ENCODE data around the gene OVOL2. TPM values are rescaled to one million over a fixed set of nuclear protein-coding genes. Genes with fewer than 3 reads are reported as not detected.

Gene OVOL2
- total and polyA plus RNA-seq, 2 of the 8 experiments (the other 6 are each of a cell fraction or from before 2014, with no cell fraction given) = 11.0 to 11.4 TPM

DNA sequence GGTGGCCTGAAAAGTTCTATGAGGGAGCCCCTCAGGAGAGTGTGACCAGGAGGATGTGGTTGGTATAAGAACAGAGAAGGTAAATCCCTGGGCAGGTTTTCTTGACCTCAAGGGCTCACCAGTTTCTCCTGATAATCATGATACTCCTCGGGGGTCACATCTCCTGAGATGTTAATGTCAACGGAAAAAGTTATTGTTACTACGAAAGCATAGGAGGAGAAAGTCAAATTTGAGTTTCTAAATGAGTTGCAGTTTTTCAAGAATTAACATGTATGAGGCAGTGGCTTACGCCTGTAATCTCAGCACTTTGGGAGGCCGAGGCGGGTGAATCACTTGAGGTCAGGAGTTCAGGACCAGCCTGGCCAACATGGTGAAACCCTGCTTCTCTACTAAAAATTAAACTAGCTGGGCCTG, 65.5 kb downstream of the OVOL2 start:
- no peak overlapping the region for H3K14ac ChIP-seq (ENCODE audit: insufficient read length)
- CTCF ChIA-PET (ENCODE audit: partially characterized antibody) = interaction anchor here (0.7 to 1.8 kb wide), 5 partner anchors 12 to 54 kb away, joined by 3 to 7 read pairs (median 3); no protein-coding TSS in a partner anchor
- TF ChIP-seq HDAC6 (IDR thresholded peaks at IDR 0.05; ENCODE audit: low read depth, low read length) = no peak
- TF ChIP-seq TCF12 (IDR thresholded peaks at IDR 0.05; ENCODE audit: low read depth, low read length) = no peak
- no peak for TF ChIP-seq YY1 (IDR thresholded peaks at IDR 0.05; ENCODE audit: low read depth, low read length)
- no peak for TF ChIP-seq CHD2 (IDR thresholded peaks at IDR 0.05; ENCODE audit: low read length)
- TF ChIP-seq JUND (IDR thresholded peaks at IDR 0.05; ENCODE audit: low read length) = no peak
- TF ChIP-seq GABPA (IDR thresholded peaks at IDR 0.05; ENCODE audit: borderline replicate concordance, insufficient read depth, low read length) = no peak
- no peak for TF ChIP-seq EGR1 (IDR thresholded peaks at IDR 0.05; ENCODE audit: borderline replicate concordance, low read depth, low read length)
- no peak for TF ChIP-seq SUZ12 (IDR thresholded peaks at IDR 0.05; ENCODE audit: low read length)
- no peak for TF ChIP-seq KDM5A (IDR thresholded peaks at IDR 0.05; ENCODE audit: low read length)
- TF ChIP-seq ASH2L (IDR thresholded peaks at IDR 0.05; ENCODE audit: low read length) = no peak
- no peak for TF ChIP-seq SP4 (IDR thresholded peaks at IDR 0.05; ENCODE audit: low read length)
- TF ChIP-seq EP300 (IDR thresholded peaks at IDR 0.05; ENCODE audit: borderline replicate concordance in 1 of 2, low read depth in 2 of 2, low read length in 2 of 2) = no peak
- no peak for TF ChIP-seq EZH2 (IDR thresholded peaks at IDR 0.05; ENCODE audit: low read depth, low read length, severe bottlenecking)
- no peak for TF ChIP-seq BACH1 (IDR thresholded peaks at IDR 0.05; ENCODE audit: low read length)
- TF ChIP-seq RBBP5 (IDR thresholded peaks at IDR 0.05; ENCODE audit: borderline replicate concordance, low read depth, low read length) = no peak

More for the DNA sequence above, 65.5 kb downstream of the OVOL2 start:
- POLR2A ChIA-PET (ENCODE audit: partially characterized antibody) = interaction anchor here (1.3 to 31.5 kb wide), 3 partner anchors 9 to 30 kb away, joined by 4 to 424 read pairs (median 9); partner anchors contain the start of genes MGME1 and SNX5
- no peak for FAIRE-seq
- H4K8ac ChIP-seq (ENCODE audit: extremely low read depth, insufficient read depth, low read length) = no peak overlapping the region
- no peak overlapping the region for H4K91ac ChIP-seq (replicated peaks; ENCODE audit: insufficient read length, low read length)
- H4K5ac ChIP-seq (ENCODE audit: insufficient read length, low read depth, low read length) = no peak overlapping the region
- H3K23me2 ChIP-seq (ENCODE audit: low read depth, low read length) = no peaks in the 10 kb centered on the region
- H3K23ac ChIP-seq (ENCODE audit: insufficient read length) = no peak overlapping the region
- H3K27me3 ChIP-seq (replicated peaks in 1 of 4; ENCODE audit: control insufficient read depth in 3 of 4, extremely low read depth in 1 of 4, insufficient read depth in 3 of 4, low read length in 3 of 4) = no peaks in the 10 kb centered on the region
- H2BK15ac ChIP-seq (ENCODE audit: low read length) = no peak overlapping the region
- H3K79me2 ChIP-seq (ENCODE audit: control insufficient read depth in 1 of 2, insufficient read depth in 2 of 2, low read length in 2 of 2) = peaks cover 0 to 9% of the 10 kb centered on the region in 2 experiments; a peak in 2 of 4 replicates
- H2BK120ac ChIP-seq (replicated peaks; ENCODE audit: low read depth, low read length) = no peak overlapping the region
- no peak overlapping the region for H3K4me2 ChIP-seq (ENCODE audit: insufficient read depth in 1 of 2, low read depth in 2 of 2, low read length in 2 of 2)
- no peak overlapping the region for H3K18ac ChIP-seq (ENCODE audit: extremely low read depth, low read length)
- H3K4ac ChIP-seq (replicated peaks; ENCODE audit: insufficient read length, low read depth, low read length) = no peak overlapping the region
- H3K9me3 ChIP-seq (ENCODE audit: insufficient read depth in 2 of 2, low read depth in 1 of 2, low read length in 1 of 2) = no peaks in the 10 kb centered on the region
- no peak overlapping the region for H3K4me3 ChIP-seq (ENCODE audit: extremely low read depth in 1 of 4, insufficient read depth in 2 of 4, low read depth in 3 of 4, low read length in 4 of 4)
- 91% methylated on average over 6 of the region's 6 CpGs; no CpG with 5 or more reads in 1 of the 2 experiments for WGBS, 2 experiments (ENCODE audit: extremely low coverage in 1 of 2, insufficient coverage in 1 of 2, insufficient read length in 1 of 2, insufficient replicate concordance in 2 of 2, low coverage in 1 of 2, low lambda C conversion rate in 2 of 2, missing lambda C conversion rate in 1 of 2)
- no peaks in the 10 kb centered on the region for H3K79me1 ChIP-seq (ENCODE audit: low read depth, low read length)
- H2BK5ac ChIP-seq (ENCODE audit: low read depth, low read length) = no peak overlapping the region
- peaks cover 0 to 1% of the 10 kb centered on the region in 2 experiments for H4K20me1 ChIP-seq (replicated peaks in 1 of 2; ENCODE audit: control insufficient read depth in 1 of 2, insufficient read depth in 2 of 2, low read length in 2 of 2)
- no peak overlapping the region for H3K56ac ChIP-seq (replicated peaks; ENCODE audit: insufficient read length, low read depth, low read length)
- H2BK12ac ChIP-seq (ENCODE audit: low read depth, low read length) = no peak overlapping the region
- H2AFZ ChIP-seq (ENCODE audit: low read length) = no peak overlapping the region
- peaks cover 7 to 44% (median 23%) of the 10 kb centered on the region in 4 experiments; a peak in 7 of 8 replicates for H3K36me3 ChIP-seq (ENCODE audit: control insufficient read depth in 2 of 4, insufficient read depth in 4 of 4, low read length in 3 of 4)
- H2AK5ac ChIP-seq (ENCODE audit: low read depth, low read length) = no peak overlapping the region
- H3K27ac ChIP-seq (ENCODE audit: low read depth, low read length) = no peak overlapping the region
- H2BK20ac ChIP-seq (ENCODE audit: low read length) = no peak overlapping the region
- no peaks in the 10 kb centered on the region for H3K4me1 ChIP-seq (replicated peaks in 1 of 4; ENCODE audit: control insufficient read depth in 3 of 4, insufficient read depth in 4 of 4, low read length in 3 of 4)
- H3K9ac ChIP-seq (replicated peaks in 1 of 4; ENCODE audit: extremely low read depth in 1 of 4, low read depth in 3 of 4, low read length in 3 of 4) = no peak overlapping the region
- DNase-seq (ENCODE audit: low read depth in 1 of 2, low spot score in 2 of 2) = no peak
